ENCODE data around the gene DUSP19.

- TF ChIP-seq, protein P1, sequence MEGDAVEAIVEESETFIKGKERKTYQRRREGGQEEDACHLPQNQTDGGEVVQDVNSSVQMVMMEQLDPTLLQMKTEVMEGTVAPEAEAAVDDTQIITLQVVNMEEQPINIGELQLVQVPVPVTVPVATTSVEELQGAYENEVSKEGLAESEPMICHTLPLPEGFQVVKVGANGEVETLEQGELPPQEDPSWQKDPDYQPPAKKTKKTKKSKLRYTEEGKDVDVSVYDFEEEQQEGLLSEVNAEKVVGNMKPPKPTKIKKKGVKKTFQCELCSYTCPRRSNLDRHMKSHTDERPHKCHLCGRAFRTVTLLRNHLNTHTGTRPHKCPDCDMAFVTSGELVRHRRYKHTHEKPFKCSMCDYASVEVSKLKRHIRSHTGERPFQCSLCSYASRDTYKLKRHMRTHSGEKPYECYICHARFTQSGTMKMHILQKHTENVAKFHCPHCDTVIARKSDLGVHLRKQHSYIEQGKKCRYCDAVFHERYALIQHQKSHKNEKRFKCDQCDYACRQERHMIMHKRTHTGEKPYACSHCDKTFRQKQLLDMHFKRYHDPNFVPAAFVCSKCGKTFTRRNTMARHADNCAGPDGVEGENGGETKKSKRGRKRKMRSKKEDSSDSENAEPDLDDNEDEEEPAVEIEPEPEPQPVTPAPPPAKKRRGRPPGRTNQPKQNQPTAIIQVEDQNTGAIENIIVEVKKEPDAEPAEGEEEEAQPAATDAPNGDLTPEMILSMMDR (IDR thresholded peaks at IDR 0.05; ENCODE audit: low read depth, low read length, poor library complexity, severe bottlenecking): no peak
- TF ChIP-seq EZH2phosphoT487 (IDR thresholded peaks at IDR 0.05; ENCODE audit: borderline replicate concordance, low read length): no peak
Observed at GRCh38 chr2:183117226-183117625, 38.7 kb downstream of the DUSP19 start.

Data from DOHH2 (cell line).